Right atrium auricular region (tissue), 2 donors: ENCODE results near the gene LEMD1. TPM values are rescaled to one million over a fixed set of nuclear protein-coding genes. Genes with fewer than 3 reads are reported as not detected.
"Not testable (repeated sequence)": the region's sequence is repeated elsewhere in the genome, so short reads cannot be mapped to it uniquely, and the experiment has no call there.

ENCODE experiments used
- DNase-seq: peaks from one replicate; pipeline ENCODE4 v3.0.0-alpha.2; 2019; ENCODE audit warnings: low spot score
- H3K27ac ChIP-seq, 2 donors: fragments of 200-600 bp; sonication (generic); 1 replicate in 1 of 2; 2 replicates in 1 of 2; pipeline ENCODE4 v1.5.1; 2016 to 2019
- H3K27me3 ChIP-seq, 2 donors: fragments of 200-600 bp; sonication (generic); one replicate each; pipeline versions ENCODE4 v1.5.1 to v1.6.0; 2017 to 2019
- H3K36me3 ChIP-seq: fragments of 200-600 bp; sonication (generic); one replicate; pipeline ENCODE4 v1.5.1; 2016
- H3K4me1 ChIP-seq, 2 donors: fragments of 200-600 bp; sonication (generic); one replicate each; pipeline versions ENCODE4 v1.5.1 to v1.6.0; 2017 to 2019
- H3K4me3 ChIP-seq, 2 donors: fragments of 200-600 bp; sonication (generic); 1 replicate in 1 of 2; 2 replicates in 1 of 2; pipeline ENCODE4 v1.5.1; 2017 to 2019; ENCODE audit warnings: mild to moderate bottlenecking in 1 of 2, moderate library complexity in 1 of 2
- H3K9me3 ChIP-seq, 2 donors: fragments of 200-600 bp; sonication (generic); one replicate each; pipeline ENCODE4 v1.5.1; 2019
- CTCF ChIP-seq, 2 donors: fragments of 200-600 bp; sonication (generic); IDR thresholded peaks; one replicate each; pipeline ENCODE4 v1.5.1; 2019; ENCODE audit warnings: antibody characterized with exemption in 2 of 2
- total RNA-seq, 2 donors: library from RNA; depleted of rRNA; stranded (reverse); fragments of >200 nt; gene quantifications; one replicate each; pipeline ENCODE4 v1.1.0, GENCODE V29; 2016

Gene LEMD1
- total RNA-seq, 2 donors from 2014 or later: not detected

DNA sequence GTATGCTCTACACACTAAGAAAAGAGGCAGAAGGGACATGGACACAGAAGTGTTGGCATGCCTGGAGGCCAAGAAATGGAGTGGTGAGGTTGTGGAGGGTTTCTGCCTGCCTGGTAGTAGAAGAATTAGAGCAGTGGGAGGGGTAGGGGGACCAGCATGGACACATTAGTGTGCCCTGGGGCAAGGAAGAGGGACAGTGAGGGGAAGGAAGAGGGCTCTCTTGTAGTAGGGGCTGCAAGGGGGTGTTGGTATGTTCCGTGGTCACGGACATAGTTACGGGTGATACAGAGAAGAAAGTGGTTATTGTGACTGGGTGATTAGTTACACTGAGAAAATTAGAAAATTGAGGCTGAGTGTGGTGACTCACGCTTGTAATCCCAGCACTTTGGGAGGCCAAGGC, 23.3 kb downstream of the LEMD1 start:
- Histone ChIP-seq H3K36me3 (no peaks in the 10 kb centered on the region), H3K27me3 (no peaks in the 10 kb centered on the region), H3K4me1 (no peaks in the 10 kb centered on the region), H3K9me3 (no peaks in the 10 kb centered on the region), H3K4me3 (no peak overlapping the region), H3K27ac (no peak overlapping the region)
- DNase-seq: no peak
- no peak for TF ChIP-seq CTCF (IDR thresholded peaks at IDR 0.05)

DNA sequence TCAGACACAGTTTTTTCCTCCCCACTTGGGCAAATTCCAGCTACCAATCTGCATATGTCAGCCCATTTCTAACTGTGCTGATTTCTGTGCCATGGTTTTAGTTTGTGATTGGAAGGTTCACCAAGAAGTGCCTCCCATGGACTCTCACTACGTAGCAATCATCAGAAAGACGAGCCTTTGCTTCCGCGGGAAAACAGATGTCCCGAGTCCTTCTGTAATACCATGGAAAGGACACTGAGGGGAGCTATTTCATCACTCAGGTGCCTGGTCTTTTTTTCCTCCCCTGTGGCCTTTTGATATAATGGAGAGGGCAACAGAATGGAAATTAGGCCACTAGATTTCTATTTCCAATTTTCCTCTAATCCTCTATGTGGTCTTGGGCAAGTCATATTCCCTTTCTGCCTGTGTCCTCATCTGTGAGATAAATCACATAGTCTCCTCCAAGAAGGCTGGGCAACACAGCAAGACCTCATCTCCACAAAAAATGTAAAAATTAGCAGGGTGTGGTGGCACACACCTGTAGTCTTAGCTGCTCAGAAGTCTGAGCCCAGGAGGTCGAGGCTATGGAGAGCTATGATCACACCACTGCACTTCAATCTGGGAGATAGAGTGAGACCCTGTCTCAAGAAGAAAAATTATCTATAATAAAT, 24.8 kb downstream of the LEMD1 start:
- no peaks in the 10 kb centered on the region for H3K36me3 ChIP-seq
- H3K4me3 ChIP-seq: no peak overlapping the region
- H3K9me3 ChIP-seq: no peaks in the 10 kb centered on the region
- DNase-seq: peak; percentile 55
- TF ChIP-seq CTCF (IDR thresholded peaks at IDR 0.05): peak; percentile 36 to 82
- H3K27me3 ChIP-seq: no peaks in the 10 kb centered on the region
- no peak overlapping the region for H3K27ac ChIP-seq
- H3K4me1 ChIP-seq: no peaks in the 10 kb centered on the region

DNA sequence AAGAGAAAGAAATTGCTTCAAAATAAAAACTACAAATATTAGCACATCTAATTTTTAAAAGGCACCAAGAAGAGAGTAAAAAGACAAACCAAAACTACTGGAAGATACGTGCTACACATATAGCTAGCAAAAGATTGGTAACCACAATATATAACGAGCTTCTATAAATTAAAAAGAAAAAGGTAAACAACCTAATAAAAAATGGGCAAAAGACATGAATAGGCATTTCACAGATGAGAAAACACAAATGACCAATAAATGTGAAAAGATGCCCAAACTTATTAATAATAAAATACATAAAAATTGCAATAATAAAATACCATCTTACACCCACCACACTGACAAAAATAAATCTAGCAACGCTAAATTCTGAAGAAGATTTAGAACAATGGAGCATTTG, 26.2 kb downstream of the LEMD1 start:
- no peak for TF ChIP-seq CTCF (IDR thresholded peaks at IDR 0.05)
- no peaks in the 10 kb centered on the region for H3K36me3 ChIP-seq
- H3K27me3 ChIP-seq: no peaks in the 10 kb centered on the region
- H3K4me1 ChIP-seq: no peaks in the 10 kb centered on the region
- no peak overlapping the region for H3K4me3 ChIP-seq
- no peak for DNase-seq
- no peaks in the 10 kb centered on the region for H3K9me3 ChIP-seq
- no peak overlapping the region for H3K27ac ChIP-seq

- TF ChIP-seq CTCF (IDR thresholded peaks at IDR 0.05): no peak
- Histone ChIP-seq H3K27ac (no peak overlapping the region), H3K27me3 (no peaks in the 10 kb centered on the region), H3K36me3 (no peaks in the 10 kb centered on the region), H3K9me3 (no peaks in the 10 kb centered on the region), H3K4me1 (no peaks in the 10 kb centered on the region), H3K4me3 (no peak overlapping the region)
- DNase-seq: peak; percentile 16
Observed at GRCh38 chr1:205392650-205393049, 29.2 kb downstream of the LEMD1 start.

- Histone ChIP-seq H3K27me3 (no peaks in the 10 kb centered on the region), H3K4me3 (no peak overlapping the region), H3K27ac (no peak overlapping the region), H3K9me3 (no peaks in the 10 kb centered on the region), H3K4me1 (no peaks in the 10 kb centered on the region), H3K36me3 (no peaks in the 10 kb centered on the region)
- DNase-seq: peak; percentile 49
- TF ChIP-seq CTCF (IDR thresholded peaks at IDR 0.05): no peak
Observed at GRCh38 chr1:205391386-205391785, 30.5 kb downstream of the LEMD1 start.

DNA sequence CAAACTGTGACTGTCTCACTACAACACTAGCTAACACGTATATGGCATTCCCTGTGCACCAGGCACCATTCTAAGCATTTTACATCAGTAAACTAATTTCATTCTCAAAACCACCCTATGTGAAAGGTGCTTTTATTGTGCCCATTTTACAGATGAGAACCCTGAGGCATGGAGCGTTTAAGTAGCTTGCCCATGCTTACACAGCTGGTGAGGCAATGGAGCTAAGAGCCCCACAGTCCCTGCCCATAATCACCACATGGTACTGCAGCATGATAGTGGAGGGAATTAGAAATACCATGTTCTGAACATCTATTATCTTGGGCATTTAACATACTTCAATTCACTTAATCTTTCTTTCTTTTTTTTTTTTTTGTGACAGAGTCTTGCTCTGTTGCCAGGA, 34.0 kb downstream of the LEMD1 start:
- TF ChIP-seq CTCF (IDR thresholded peaks at IDR 0.05): no peak
- no peak for DNase-seq
- Histone ChIP-seq H3K36me3 (no peaks in the 10 kb centered on the region), H3K27me3 (no peaks in the 10 kb centered on the region), H3K27ac (no peak overlapping the region), H3K4me1 (no peaks in the 10 kb centered on the region), H3K4me3 (no peak overlapping the region), H3K9me3 (no peaks in the 10 kb centered on the region)

DNA sequence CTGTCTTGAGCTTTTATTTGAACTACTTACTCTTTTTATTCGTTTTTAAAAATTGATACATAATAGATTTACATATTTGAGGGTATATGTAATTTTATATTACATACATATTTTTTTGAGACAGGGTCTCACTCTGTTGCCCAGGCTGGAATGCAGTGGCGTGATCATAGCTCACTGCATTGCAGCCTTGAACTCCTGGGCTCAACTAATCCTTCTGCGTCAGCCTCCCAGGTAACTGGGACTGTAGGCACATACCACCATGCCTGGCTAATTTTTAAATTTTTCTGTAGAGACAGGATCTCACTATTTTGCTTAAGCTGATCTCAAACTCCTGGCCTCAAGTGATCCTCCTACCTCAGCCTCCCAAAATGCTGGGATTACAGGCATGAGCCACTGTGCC, 38.9 kb downstream of the LEMD1 start:
- H3K27me3 ChIP-seq, H3K4me3 ChIP-seq, H3K4me1 ChIP-seq, H3K9me3 ChIP-seq, H3K36me3 ChIP-seq, H3K27ac ChIP-seq: not testable (repeated sequence)
- peak; percentile 11 for DNase-seq
